Testis (tissue), 3 donors: ENCODE measurements around the gene PSMC1. TPM values are rescaled to one million over a fixed set of nuclear protein-coding genes. Genes with fewer than 3 reads are reported as not detected.

Source experiments
- DNase-seq: peaks from one replicate; pipeline ENCODE4 v3.0.0-alpha.2; 2019
- H3K27ac ChIP-seq, 2 donors: fragments of 200-600 bp; sonication (generic); one replicate each; pipeline ENCODE4 v1.5.1; 2019
- H3K27me3 ChIP-seq: fragments of 200-600 bp; sonication (generic); one replicate; pipeline ENCODE4 v1.5.1; 2019
- H3K36me3 ChIP-seq: fragments of 200-600 bp; sonication (generic); one replicate; pipeline ENCODE4 v1.5.1; 2017; ENCODE audit warnings: low read depth; ENCODE audit errors: missing control alignments
- H3K4me1 ChIP-seq: fragments of 200-600 bp; sonication (generic); one replicate; pipeline ENCODE4 v1.5.1; 2019
- H3K4me3 ChIP-seq, 2 donors: fragments of 200-600 bp; sonication (generic); one replicate each; pipeline ENCODE4 v1.5.1; 2017 to 2019
- H3K9me3 ChIP-seq: fragments of 200-600 bp; sonication (generic); one replicate; pipeline ENCODE4 v1.5.1; 2017
- POLR2A ChIP-seq: fragments of 450-650 bp; IDR thresholded peaks from one replicate; pipeline ENCODE4 v1.6.1; 2017; ENCODE audit warnings: antibody characterized with exemption, mild to moderate bottlenecking, moderate library complexity
- WGBS, 2 donors: methylation state at CpG; one replicate each; pipeline ENCODE4 v1.1.5; 2018; 5-methylcytosine and 5-hydroxymethylcytosine counted together
- intact Hi-C: fragments of 100-400 bp; cut with DNase I; formaldehyde crosslinking; loops from one replicate; pipeline ENCODE4 v1.15.1; 2023; ENCODE audit warnings: low total_unique reads
- polyA plus RNA-seq: library from polyadenylated mRNA; stranded (reverse); fragments of 350-450 nt; fragmentation: Illumina TruSeq; extraction: RNeasy Lipid Tissue Mini Kit (QIAGEN cat#74804); gene quantifications from one replicate; pipeline ENCODE4 v1.2.3, GENCODE V29; 2014; ENCODE audit warnings: low read depth, low replicate concordance; ENCODE audit not compliant: insufficient read depth
- total RNA-seq, 2 donors: library from RNA; depleted of rRNA; stranded (reverse); fragments of >200 nt; gene quantifications; one replicate each; pipeline ENCODE4 v1.2.3, GENCODE V29; 2016
- TF ChIP-seq, protein P1 (sequence below), 3 experiments: fragments of 450-650 bp in 2 of 3; fragments of 200-600 bp in 1 of 3; sonication (generic) in 1 of 3; IDR thresholded peaks; one replicate each; pipeline ENCODE4 v1.5.1; 2016 to 2019; ENCODE audit warnings: antibody characterized with exemption in 3 of 3, mild to moderate bottlenecking in 2 of 3, moderate library complexity in 1 of 3

Gene PSMC1
- total and polyA plus RNA-seq, 3 donors from 2014 or later: 111 to 300 (median 133) TPM

DNA sequence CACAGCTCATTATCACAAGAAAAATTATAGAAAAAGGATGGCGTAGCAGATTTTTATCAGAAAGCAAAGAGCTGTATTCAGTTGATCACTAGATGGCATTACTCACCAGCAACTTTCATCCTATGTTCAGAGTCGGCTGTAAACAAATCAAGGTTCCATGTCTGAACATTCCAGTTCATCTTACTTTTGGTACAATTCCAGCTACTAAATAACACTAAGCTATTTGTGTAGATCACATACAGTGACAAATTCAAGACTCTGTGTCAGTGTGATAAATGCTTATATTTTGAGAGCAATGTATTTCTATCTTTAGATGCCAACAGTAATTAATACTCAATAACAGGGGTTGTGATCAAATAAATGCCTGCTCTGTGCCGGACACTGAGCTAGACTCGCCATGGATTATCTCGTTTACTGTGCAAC, 45.3 kb downstream of the PSMC1 start:
- no peaks in the 10 kb centered on the region for H3K27me3 ChIP-seq
- TF ChIP-seq, protein P1, sequence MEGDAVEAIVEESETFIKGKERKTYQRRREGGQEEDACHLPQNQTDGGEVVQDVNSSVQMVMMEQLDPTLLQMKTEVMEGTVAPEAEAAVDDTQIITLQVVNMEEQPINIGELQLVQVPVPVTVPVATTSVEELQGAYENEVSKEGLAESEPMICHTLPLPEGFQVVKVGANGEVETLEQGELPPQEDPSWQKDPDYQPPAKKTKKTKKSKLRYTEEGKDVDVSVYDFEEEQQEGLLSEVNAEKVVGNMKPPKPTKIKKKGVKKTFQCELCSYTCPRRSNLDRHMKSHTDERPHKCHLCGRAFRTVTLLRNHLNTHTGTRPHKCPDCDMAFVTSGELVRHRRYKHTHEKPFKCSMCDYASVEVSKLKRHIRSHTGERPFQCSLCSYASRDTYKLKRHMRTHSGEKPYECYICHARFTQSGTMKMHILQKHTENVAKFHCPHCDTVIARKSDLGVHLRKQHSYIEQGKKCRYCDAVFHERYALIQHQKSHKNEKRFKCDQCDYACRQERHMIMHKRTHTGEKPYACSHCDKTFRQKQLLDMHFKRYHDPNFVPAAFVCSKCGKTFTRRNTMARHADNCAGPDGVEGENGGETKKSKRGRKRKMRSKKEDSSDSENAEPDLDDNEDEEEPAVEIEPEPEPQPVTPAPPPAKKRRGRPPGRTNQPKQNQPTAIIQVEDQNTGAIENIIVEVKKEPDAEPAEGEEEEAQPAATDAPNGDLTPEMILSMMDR (IDR thresholded peaks at IDR 0.05): peak in 2 of 3 experiments; percentile 31 to 34
- no peak for TF ChIP-seq POLR2A
- DNase-seq: no peak
- WGBS, 2 donors: 41 to 43% methylated on average over 5 of the region's 5 CpGs
- intact Hi-C loops: no loop called here
- no peaks in the 10 kb centered on the region for H3K9me3 ChIP-seq
- H3K27ac ChIP-seq: peak overlapping the region in 1 of 2 donors; percentile 60
- H3K36me3 ChIP-seq: no peaks in the 10 kb centered on the region
- peaks cover 11% of the 10 kb centered on the region for H3K4me1 ChIP-seq
- H3K4me3 ChIP-seq: no peak overlapping the region

DNA sequence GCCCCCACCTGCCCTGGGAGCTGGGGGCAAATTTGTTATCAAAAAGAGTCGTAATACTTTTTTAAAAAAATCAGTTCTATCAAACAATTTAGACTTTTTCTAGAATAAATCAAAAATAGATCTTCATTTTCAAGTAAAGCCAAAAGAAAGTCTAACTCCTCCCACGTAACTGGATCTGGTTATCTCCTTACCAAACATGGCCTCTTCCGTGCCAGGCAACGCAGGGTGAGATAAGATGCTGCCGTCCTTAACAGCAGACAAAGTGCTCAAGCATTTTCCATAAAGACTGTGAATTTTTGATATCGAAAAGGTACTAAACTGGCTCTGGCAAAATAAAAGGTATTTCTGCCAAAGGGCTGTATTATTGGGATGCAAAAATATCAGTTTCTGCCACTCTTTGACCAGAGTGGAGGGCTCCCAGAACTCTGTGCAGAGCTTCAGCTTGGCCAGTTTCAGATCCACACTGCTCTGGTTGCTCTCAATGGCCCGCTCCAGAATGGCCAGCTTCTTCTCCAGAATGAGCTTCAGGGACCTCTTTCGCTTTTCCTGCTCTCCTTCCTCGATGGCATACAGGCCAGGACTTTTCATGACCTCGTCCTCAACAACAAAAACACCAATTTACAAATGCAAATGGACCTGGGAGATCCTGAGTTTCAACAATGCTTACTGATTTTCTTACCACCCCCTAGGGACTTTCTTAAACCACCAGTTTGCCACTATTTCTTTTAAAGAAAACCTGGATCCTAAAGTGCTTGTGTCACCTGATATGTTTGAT, 46.4 kb downstream of the PSMC1 start:
- Histone ChIP-seq H3K4me1 (peaks cover 11% of the 10 kb centered on the region), H3K27me3 (no peaks in the 10 kb centered on the region), H3K4me3 (no peak overlapping the region), H3K36me3 (no peaks in the 10 kb centered on the region), H3K27ac (peak overlapping the region in 1 of 2 donors; percentile 60), H3K9me3 (no peaks in the 10 kb centered on the region)
- peak; percentile 67 for DNase-seq
- intact Hi-C loops: no loop called here
- TF ChIP-seq POLR2A: no peak
- TF ChIP-seq, protein P1 (IDR thresholded peaks at IDR 0.05): no peak
- 56 to 74% methylated on average over 10 of the region's 10 CpGs for WGBS, 2 donors

DNA sequence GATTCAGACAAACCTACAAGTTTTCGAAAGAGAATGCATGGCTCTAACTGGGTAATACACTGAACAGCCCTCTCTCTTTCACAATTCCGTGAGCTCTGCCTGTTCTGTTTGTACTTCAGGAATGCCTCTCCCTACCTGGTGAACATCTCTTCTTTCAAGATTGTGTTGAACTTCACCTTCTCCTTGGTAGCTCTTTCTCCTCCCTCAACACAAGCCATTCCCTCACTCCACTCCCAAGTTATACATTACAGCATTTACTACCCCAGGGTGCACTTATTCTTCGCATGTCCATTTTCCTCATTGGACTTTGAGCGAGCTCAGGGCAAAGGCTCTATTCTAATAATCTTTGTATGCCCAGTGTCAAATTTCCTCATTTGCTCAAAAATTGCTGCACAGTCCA, 47.1 kb downstream of the PSMC1 start:
- Histone ChIP-seq H3K36me3 (no peaks in the 10 kb centered on the region), H3K4me3 (no peak overlapping the region), H3K27ac (no peak overlapping the region), H3K9me3 (no peaks in the 10 kb centered on the region), H3K4me1 (peaks cover 11% of the 10 kb centered on the region), H3K27me3 (no peaks in the 10 kb centered on the region)
- TF ChIP-seq POLR2A: no peak
- intact Hi-C loops: no loop called here
- WGBS, 2 donors: 94 to 96% methylated on average over 4 of the region's 4 CpGs
- no peak for DNase-seq

DNA sequence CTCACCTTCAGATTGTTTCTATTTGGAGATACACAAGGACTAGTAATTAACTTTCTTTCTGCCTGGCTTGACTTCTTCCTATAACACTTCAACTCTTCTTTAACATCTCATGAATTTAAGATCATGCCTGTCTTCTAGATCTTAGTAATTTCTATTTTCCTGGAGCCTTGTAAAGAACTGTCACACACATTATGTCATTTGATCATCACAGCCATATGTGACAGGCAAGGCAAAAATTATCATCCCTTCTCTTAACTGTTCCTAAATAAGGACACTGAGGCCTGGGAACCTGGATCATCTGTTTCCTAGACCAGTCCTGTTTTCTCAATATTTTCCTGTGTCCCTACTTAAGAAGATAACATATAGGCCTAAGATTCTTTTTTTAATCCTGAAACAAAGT, 48.1 kb downstream of the PSMC1 start:
- no peaks in the 10 kb centered on the region for H3K36me3 ChIP-seq
- no peak overlapping the region for H3K4me3 ChIP-seq
- no peak overlapping the region for H3K27ac ChIP-seq
- no peaks in the 10 kb centered on the region for H3K9me3 ChIP-seq
- no peak for DNase-seq
- H3K4me1 ChIP-seq: peaks cover 11% of the 10 kb centered on the region
- no peaks in the 10 kb centered on the region for H3K27me3 ChIP-seq
- intact Hi-C loops: no loop called here
- TF ChIP-seq POLR2A: no peak
- TF ChIP-seq, protein P1 (IDR thresholded peaks at IDR 0.05): no peak

DNA sequence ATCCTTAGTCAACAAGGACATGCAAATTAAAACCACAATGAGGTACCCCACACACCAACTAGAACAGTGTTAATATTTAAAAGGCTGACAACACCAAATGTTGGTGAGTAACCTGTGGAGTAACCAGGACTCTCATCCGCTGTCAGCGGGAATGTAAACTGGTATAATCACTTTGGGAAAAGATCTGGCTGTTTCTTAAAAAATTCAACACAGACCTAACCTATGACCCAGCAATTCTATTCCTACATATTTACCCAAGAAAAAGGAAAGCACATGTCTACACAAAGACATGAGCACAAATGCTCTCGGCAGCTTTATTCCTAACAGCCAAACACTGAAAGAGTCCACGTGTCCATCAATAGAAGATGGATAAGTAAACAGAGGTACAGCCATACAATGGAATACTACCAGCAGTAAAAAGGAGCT, 48.8 kb downstream of the PSMC1 start:
- Histone ChIP-seq H3K27ac (no peak overlapping the region), H3K36me3 (no peaks in the 10 kb centered on the region), H3K27me3 (no peaks in the 10 kb centered on the region), H3K4me1 (peaks cover 11% of the 10 kb centered on the region), H3K9me3 (no peaks in the 10 kb centered on the region), H3K4me3 (no peak overlapping the region)
- intact Hi-C loops: no loop called here
- WGBS, 2 donors: 87 to 91% methylated on average over 4 of the region's 4 CpGs
- no peak for DNase-seq
- TF ChIP-seq, protein P1 (IDR thresholded peaks at IDR 0.05): no peak
- TF ChIP-seq POLR2A: no peak
